ENCODE data around the gene ASTN2.
"Not testable (repeated sequence)": the region's sequence is repeated elsewhere in the genome, so short reads cannot be mapped to it uniquely, and the experiment has no call there.

The ASTN2 gene

GRCh38 chr9:116460026-116460425 lies 954.8 kb downstream of the ASTN2 start:
- H3K9ac ChIP-seq (ENCODE audit: low read length), result no peak overlapping the region
- H3K27me3 ChIP-seq (replicated peaks; ENCODE audit: insufficient read depth, low read length), result no peaks in the 10 kb centered on the region
- H3K36me3 ChIP-seq (replicated peaks; ENCODE audit: insufficient read depth, low read length), result no peaks in the 10 kb centered on the region
- no peaks in the 10 kb centered on the region for H3F3A ChIP-seq (ENCODE audit: insufficient read depth, low read length)
- TF ChIP-seq EZH2 (optimal IDR thresholded peaks at IDR 0.05; ENCODE audit: low read depth, low read length), result no peak
- TF ChIP-seq CTCF (IDR thresholded peaks at IDR 0.05; ENCODE audit: low read length), result no peak
- no peak for TF ChIP-seq EZH2phosphoT487 (IDR thresholded peaks at IDR 0.05; ENCODE audit: low read length)
- H3K9me3 ChIP-seq (replicated peaks; ENCODE audit: insufficient read depth, low read length), result no peaks in the 10 kb centered on the region
- H3K79me2 ChIP-seq (ENCODE audit: low read length), result no peaks in the 10 kb centered on the region
- DNase-seq, result no peak
- H3K4me1 ChIP-seq (ENCODE audit: low read length), result no peaks in the 10 kb centered on the region
- no peaks in the 10 kb centered on the region for H4K20me1 ChIP-seq (ENCODE audit: insufficient read depth, low read length)
- H2AFZ ChIP-seq (ENCODE audit: low read length), result no peak overlapping the region
- H3K9me2 ChIP-seq (replicated peaks; ENCODE audit: insufficient read depth, low read length), result no peaks in the 10 kb centered on the region
- H3K4me3 ChIP-seq (ENCODE audit: low read length), result no peak overlapping the region
- H3K27ac ChIP-seq (ENCODE audit: low read length), result no peak overlapping the region
- H3K4me2 ChIP-seq (ENCODE audit: low read depth, low read length), result no peak overlapping the region

- no peak overlapping the region for H3K4me3 ChIP-seq (ENCODE audit: low read length)
- H3F3A ChIP-seq (ENCODE audit: insufficient read depth, low read length), result no peaks in the 10 kb centered on the region
- no peaks in the 10 kb centered on the region for H3K79me2 ChIP-seq (ENCODE audit: low read length)
- H3K36me3 ChIP-seq (replicated peaks; ENCODE audit: insufficient read depth, low read length), result no peaks in the 10 kb centered on the region
- no peak overlapping the region for H3K4me2 ChIP-seq (ENCODE audit: low read depth, low read length)
- H3K9ac ChIP-seq (ENCODE audit: low read length), result no peak overlapping the region
- no peaks in the 10 kb centered on the region for H4K20me1 ChIP-seq (ENCODE audit: insufficient read depth, low read length)
- no peak for TF ChIP-seq EZH2 (optimal IDR thresholded peaks at IDR 0.05; ENCODE audit: low read depth, low read length)
- no peak for TF ChIP-seq EZH2phosphoT487 (IDR thresholded peaks at IDR 0.05; ENCODE audit: low read length)
- H2AFZ ChIP-seq (ENCODE audit: low read length), result no peak overlapping the region
- no peaks in the 10 kb centered on the region for H3K4me1 ChIP-seq (ENCODE audit: low read length)
- H3K27ac ChIP-seq (ENCODE audit: low read length), result no peak overlapping the region
- no peaks in the 10 kb centered on the region for H3K9me3 ChIP-seq (replicated peaks; ENCODE audit: insufficient read depth, low read length)
- no peaks in the 10 kb centered on the region for H3K27me3 ChIP-seq (replicated peaks; ENCODE audit: insufficient read depth, low read length)
- DNase-seq, result no peak
- no peaks in the 10 kb centered on the region for H3K9me2 ChIP-seq (replicated peaks; ENCODE audit: insufficient read depth, low read length)
Observed at GRCh38 chr9:116459576-116459975, 955.3 kb downstream of the ASTN2 start.

- Histone ChIP-seq H3K36me3 (replicated peaks; ENCODE audit: insufficient read depth, low read length) (no peaks in the 10 kb centered on the region), H4K20me1 (ENCODE audit: insufficient read depth, low read length) (no peaks in the 10 kb centered on the region), H3K4me2 (ENCODE audit: low read depth, low read length) (no peak overlapping the region), H2AFZ (ENCODE audit: low read length) (no peak overlapping the region), H3K79me2 (ENCODE audit: low read length) (no peaks in the 10 kb centered on the region), H3K27ac (ENCODE audit: low read length) (no peak overlapping the region), H3K9me2 (replicated peaks; ENCODE audit: insufficient read depth, low read length) (no peaks in the 10 kb centered on the region), H3K27me3 (replicated peaks; ENCODE audit: insufficient read depth, low read length) (no peaks in the 10 kb centered on the region), H3K9ac (ENCODE audit: low read length) (no peak overlapping the region), H3F3A (ENCODE audit: insufficient read depth, low read length) (no peaks in the 10 kb centered on the region), H3K4me1 (ENCODE audit: low read length) (no peaks in the 10 kb centered on the region), H3K4me3 (ENCODE audit: low read length) (no peak overlapping the region), H3K9me3 (replicated peaks; ENCODE audit: insufficient read depth, low read length) (no peaks in the 10 kb centered on the region)
- TF ChIP-seq EZH2phosphoT487 (IDR thresholded peaks at IDR 0.05; ENCODE audit: low read length) (no peak), CTCF (IDR thresholded peaks at IDR 0.05; ENCODE audit: low read length) (no peak), EZH2 (optimal IDR thresholded peaks at IDR 0.05; ENCODE audit: low read depth, low read length) (no peak)
- no peak for DNase-seq
Observed at GRCh38 chr9:116456490-116457088, 958.3 kb downstream of the ASTN2 start.

- H3K4me3 ChIP-seq (ENCODE audit: low read length); H3K9ac ChIP-seq (ENCODE audit: low read length); H3F3A ChIP-seq (ENCODE audit: insufficient read depth, low read length); H3K79me2 ChIP-seq (ENCODE audit: low read length); H3K9me3 ChIP-seq (replicated peaks; ENCODE audit: insufficient read depth, low read length); H3K27me3 ChIP-seq (replicated peaks; ENCODE audit: insufficient read depth, low read length); H3K27ac ChIP-seq (ENCODE audit: low read length); H3K4me1 ChIP-seq (ENCODE audit: low read length); H3K4me2 ChIP-seq (ENCODE audit: low read depth, low read length); DNase-seq; H4K20me1 ChIP-seq (ENCODE audit: insufficient read depth, low read length); H2AFZ ChIP-seq (ENCODE audit: low read length); H3K36me3 ChIP-seq (replicated peaks; ENCODE audit: insufficient read depth, low read length); H3K9me2 ChIP-seq (replicated peaks; ENCODE audit: insufficient read depth, low read length): not testable (repeated sequence)
Observed at GRCh38 chr9:116454539-116454938, 960.3 kb downstream of the ASTN2 start.

Data from MM.1S (cell line).